Erythroblast (primary cell): ENCODE measurements around the gene TNFRSF4.

ENCODE experiments used
- DNase-seq, 2 experiments: peaks; one replicate each; lab custom pipeline; 2025; lab: John Stamatoyannopoulos, UW
- GATA1 ChIP-seq: IDR thresholded peaks from 2 replicates; pipeline ENCODE4 v1.6.1; 2011; ENCODE audit warnings: low read depth, mild to moderate bottlenecking, control low read depth, low read length, moderate library complexity
- POLR2A ChIP-seq: IDR thresholded peaks from 2 replicates; pipeline ENCODE4 v1.6.1; 2011; ENCODE audit warnings: mild to moderate bottlenecking, low read length

TNFRSF4 gene

DNA sequence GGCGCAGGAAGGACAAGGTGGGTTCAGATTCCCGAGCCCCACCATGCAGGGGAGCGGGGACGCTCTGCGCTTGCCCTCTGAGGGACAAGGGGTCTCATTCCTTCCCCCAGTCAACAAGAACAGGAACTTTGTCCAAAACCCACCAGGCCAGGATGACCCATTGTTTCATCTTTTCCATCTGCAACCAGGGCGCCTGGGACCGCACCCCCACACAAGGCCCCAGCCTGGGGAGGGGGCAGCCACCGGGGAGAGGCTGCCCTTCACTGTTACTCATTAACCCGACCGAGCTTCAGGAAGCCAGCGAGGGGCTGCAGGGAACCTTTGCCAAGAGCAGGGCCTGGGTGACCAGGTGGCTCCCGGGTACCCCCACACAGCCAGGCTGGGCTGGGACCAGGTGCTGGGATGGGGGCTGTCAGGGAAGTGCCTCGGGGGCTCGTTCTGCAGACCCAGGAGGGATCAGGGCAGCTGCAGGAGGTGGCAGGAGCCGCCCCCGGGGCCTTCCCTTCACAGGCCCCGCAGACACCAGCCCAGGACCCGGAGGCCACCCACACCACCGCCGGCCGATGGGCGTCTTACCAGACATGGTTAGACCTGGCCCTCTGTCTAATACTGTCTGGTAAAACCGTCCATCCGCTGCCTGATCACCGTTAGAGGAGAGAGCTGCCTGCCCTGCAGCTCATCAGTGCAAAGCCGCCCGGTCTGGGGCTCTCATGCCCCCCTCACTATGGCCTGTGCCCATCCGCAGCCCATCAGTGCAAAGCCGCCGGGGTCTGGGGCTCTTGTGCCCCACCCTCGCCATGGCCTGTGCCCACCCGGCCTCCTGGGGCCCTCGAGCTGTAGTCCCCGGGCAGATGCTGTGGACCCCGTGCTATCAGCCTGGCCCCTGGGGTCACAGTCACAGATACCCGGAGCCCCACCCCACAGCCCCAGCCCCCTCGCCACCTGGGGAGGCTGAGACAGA, 45.2 kb downstream of the TNFRSF4 start:
- no peak for DNase-seq
- TF ChIP-seq POLR2A (no peak), GATA1 (no peak)

DNA sequence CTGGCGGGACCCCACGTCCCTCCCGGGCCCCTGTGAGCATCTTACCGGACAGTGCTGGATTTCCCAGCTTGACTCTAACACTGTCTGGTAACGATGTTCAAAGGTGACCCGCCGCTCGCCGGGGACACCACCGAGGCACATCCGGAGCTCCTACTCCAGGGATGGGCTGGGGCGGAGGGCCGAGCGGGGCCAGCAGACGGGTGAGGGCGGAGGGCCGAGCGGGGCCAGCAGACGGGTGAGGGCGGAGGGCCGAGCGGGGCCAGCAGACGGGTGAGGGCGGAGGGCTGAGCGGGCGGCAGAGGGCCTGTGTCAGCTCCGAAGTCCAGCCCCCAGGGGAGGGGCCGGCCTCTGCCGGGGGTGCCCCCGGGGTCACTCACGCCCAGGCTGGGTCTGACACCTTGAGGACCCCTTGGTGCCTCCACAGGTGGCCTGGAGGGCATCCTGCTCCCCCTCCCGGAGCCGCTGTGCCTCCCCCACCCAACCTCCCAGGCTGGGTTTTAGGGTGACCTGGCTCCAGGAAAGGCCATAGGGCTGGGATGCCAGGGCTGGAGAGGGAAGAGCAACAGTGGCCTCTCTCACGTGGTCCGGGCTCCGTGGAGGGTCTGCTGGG, 46.0 kb downstream of the TNFRSF4 start:
- no peak for DNase-seq
- TF ChIP-seq GATA1 (no peak), POLR2A (no peak)

DNA sequence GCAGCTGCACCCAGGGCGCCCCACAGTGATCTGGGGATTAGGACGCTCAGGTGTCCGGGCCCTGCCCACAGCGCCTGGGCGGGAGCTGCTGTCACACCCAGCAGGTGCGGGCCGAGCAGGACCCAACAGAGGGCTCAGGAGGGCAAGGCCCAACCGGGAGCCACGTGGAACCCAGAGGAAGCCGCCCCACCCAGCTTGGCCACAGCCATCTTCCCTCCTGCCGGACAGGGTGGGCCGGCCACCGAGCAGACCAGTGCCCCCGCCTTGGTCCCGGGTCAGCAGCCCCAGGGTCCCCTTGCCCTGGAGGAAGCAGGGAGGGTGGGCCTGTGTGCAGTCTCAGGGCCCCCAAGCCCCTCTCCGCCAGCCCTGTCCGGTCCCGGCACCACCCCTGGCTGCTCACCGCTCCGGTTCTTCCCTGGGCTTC, 46.5 kb downstream of the TNFRSF4 start:
- DNase-seq, result no peak
- TF ChIP-seq POLR2A (no peak), GATA1 (no peak)

DNA sequence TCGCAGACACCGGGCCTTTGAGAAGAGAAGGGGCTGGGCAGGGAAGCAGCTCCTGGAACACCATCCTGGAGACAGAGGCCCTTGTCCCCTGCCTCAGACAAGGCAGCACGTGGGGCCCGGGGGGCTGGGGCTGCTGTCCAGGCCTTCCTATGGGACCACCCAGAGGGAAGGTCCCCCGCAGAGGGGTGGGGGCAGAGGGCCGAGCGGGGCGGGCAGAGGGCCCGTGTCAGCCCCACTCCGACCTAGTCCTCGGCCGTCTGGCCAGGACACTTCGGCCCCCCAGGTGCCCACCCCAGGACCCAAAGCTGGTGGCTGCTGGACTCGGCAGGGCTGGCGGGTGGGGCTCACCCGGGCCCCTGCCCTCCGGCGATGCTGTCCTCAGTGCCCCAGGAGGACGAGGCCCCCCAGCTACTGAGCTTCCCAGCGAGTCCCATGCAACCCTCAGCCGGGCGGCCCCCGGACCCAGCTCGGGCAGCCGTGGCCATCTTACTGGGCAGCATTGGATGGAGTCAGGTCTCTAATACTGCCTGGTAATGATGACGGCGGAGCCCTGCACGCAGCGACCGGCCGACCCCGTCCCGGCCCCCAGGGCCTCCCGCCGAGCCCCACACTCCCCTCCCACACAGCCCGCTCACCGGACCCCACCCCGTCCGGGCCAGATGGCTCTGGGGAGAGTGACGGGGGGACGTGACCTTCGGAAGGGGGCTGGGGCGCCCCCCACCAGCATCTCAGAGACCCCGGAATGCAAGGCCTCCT, 47.1 kb downstream of the TNFRSF4 start:
- DNase-seq, result no peak
- TF ChIP-seq POLR2A, result no peak
- TF ChIP-seq GATA1, result no peak

DNA sequence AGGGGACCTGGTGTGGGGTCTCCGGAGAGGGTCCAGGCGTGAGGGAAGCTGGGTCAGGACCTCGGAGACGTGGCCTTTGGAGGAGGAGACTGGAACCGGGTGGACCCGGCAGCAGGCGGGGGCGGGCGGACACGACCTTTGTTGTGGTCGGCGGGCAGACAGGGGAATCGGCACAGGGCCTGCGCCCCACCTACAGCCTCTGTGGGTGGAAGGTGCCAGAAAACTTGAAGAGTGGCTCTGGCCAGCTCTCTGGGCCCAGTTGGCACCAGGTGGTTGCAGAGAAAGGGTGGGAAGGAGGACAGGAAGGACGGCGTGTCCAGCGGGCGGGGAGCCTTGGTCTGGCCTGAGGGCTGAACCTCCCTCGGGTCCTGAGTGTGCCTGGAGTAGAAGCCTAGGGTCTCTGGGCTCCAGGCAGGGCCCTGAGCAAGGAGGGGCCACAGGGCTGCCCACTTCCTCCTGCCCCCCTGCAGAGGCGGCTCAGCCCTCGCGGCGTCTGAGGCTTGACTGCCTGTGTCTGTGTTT, 48.0 kb downstream of the TNFRSF4 start:
- TF ChIP-seq POLR2A, result no peak

DNA sequence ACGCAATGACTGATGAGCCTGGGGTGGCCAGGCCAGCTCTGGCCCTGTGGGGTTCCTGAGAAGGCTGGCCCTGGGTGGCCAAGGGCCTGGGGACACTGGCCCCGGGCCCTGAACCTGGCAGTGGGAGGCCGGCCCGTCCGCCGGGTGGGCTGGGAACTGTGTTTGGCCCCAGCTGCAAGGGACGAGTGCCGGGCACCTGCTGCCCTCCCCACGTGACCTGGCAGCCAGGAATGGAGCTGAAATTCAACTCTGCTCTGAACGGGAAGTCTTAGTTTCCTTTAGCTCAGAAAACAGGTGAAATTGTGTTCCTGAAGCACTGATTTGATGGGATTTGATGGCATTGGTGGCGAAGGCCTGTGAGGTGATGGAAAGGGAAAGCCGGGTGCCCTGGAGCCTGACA, 48.5 kb downstream of the TNFRSF4 start:
- DNase-seq, result no peak
- TF ChIP-seq POLR2A, result no peak
- TF ChIP-seq GATA1, result no peak

More for the DNA sequence above, 48.0 kb downstream of the TNFRSF4 start:
- no peak for DNase-seq

DNA sequence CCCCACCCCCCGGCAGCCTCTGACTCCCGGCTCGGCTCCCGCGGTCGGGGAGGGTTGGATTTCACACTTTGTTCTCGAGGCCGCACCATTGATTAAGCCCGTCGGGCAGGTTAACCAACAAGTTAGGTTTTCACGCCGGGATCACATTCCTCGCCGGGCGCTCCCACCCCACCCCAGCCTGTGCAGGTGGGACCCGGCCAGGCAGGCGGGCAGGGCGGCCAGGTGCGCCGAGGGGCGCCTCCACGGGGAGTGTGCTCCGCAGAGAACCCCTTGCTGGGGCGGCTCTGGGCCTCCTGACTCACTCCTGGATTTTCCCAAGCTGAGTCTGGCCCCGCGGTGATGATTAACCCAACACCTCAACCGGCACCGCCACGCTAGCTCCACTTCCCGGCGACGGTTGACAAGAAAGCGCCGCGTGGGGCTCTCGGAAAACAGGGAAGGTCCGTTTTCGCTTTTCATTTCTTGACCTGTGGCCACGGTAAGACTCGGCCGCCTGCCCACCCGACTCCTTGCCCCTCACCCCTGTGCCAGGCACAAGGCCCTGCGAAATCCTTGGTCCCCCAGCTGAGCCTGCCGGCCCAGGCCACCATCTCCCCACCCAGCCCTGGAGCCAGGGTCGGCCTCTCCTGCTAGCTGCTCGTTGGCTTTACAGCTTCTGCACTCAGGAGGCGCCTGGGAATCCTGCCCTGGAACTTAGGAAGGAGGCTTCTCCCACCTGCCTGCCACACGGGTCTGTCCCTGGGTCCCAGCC, 49.1 kb downstream of the TNFRSF4 start:
- no peak for TF ChIP-seq POLR2A
- TF ChIP-seq GATA1, result no peak
- no peak for DNase-seq

DNA sequence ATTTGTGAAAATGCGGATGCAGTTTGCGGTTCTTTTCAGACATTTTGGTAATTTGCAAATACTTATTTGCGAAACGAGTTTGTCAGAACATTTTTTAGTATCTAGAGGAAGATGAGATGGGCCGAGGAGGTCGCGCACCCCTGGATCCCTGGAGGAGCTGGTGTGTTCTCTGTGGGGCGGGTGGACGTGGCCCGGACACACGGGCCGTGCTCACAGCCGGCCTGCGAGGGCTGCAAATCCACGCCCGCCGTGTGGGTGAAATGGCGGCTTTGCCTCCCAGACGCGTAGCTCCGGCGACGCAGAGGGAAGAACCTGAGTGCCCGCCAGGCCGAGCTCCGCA, 49.6 kb downstream of the TNFRSF4 start:
- DNase-seq, result no peak
- no peak for TF ChIP-seq GATA1
- TF ChIP-seq POLR2A, result no peak

DNA sequence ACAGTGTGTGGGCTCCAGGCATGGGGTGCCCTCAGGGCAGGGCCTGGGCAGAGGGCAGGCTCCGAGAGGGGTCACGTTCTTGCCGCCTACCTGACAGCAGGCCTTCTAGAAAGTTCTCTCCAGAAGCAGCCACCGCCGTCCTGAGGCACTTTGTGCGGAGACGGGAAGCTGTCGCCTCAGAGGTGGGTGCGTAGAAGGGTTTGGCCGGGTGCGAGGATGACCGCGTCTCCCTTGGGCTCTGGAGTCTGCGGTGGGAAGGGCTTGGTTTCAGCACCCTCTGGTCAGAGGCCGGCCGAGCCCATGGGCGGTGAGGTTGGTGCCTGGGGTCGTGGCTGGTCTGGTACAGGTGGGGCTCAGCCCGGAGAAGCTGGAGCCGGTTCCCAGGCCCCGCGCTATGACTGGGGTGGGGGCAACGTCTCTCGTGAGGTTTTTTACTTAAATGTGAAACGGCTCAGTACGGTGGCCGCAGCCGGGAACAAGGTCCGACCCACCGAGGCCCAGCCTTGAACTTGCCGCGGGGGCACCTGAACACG, 50.3 kb downstream of the TNFRSF4 start:
- TF ChIP-seq POLR2A, result no peak
- TF ChIP-seq GATA1, result no peak

DNA sequence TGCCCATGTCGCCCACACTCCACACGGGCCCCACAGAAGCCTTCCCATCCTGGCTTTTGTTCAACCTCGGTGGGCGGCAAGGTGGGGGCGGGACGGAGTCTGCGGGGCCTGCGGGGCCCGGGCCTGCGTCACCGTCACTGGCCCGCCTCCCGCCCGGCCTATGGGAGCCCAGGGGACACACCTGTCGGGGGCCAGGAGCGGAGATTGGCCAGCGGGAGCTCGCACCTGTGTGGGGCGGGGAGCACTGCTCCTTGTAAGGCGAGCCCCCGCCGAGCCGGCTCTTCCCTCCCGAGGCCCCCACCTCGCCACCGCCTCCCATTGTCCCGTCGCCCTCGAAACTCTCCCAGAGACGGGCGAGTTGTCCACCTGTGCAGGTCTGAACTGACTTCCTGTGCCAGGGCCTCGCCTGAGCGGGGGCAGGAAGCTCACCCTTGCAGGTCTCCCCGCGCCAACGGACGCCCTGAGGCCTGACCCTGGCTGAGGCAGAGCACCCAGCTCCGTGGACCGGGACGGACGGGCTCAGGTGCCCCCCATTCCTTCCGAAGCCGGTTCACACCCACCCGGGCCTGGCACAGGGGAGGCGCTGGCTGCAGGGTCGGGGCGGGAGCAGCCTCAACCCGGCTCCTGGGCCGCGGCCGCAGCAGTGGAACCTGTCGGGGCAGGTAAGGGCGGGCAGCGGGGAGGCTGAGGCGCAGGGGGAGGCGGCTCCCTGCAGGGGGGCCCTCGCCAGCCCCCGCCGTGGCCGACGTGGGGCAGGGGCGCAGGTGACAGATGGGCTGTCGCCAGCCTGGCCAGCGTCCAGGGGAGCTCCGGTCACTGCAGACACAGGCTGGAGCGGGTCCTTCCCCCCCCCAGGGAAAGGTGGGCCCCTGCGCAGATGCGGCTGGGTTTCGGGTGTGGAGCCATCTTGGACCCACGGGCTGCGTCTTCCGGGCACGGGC, 51.1 kb downstream of the TNFRSF4 start:
- no peak for TF ChIP-seq GATA1
- TF ChIP-seq POLR2A, result no peak
- no peak for DNase-seq

More for the DNA sequence above, 50.3 kb downstream of the TNFRSF4 start:
- no peak for DNase-seq

DNA sequence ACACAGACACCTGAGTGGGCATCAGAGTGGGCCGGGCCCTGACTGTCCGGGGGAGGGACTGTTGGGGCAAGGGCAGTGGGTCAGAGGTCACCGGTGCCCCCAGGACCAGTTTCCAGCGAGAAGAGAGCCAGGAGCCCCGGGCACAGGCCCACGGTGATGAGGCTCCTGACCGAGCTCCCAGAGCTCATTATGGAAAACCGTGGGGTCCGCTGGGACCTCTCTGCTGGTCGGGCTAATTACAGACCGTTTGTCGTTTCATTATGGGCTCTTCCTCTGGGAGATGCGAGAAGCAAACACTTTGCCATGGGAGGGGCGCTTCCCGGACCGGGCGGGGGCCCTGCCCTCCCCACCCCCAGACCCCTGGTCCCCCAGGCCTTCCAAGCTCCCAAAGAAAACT, 52.3 kb downstream of the TNFRSF4 start:
- DNase-seq, result no peak

More for the DNA sequence above, 52.3 kb downstream of the TNFRSF4 start:
- TF ChIP-seq GATA1 (no peak), POLR2A (no peak)
